ENCODE results near the gene MARVELD1. TPM values are rescaled to one million over a fixed set of nuclear protein-coding genes. Genes with fewer than 3 reads are reported as not detected.
A peak's percentile ranks its signal among the peaks of the same experiment; 100 is the strongest.

MARVELD1 gene
- total and polyA plus RNA-seq, 7 donors = 2.2 to 10.4 (median 3.2) TPM

DNA sequence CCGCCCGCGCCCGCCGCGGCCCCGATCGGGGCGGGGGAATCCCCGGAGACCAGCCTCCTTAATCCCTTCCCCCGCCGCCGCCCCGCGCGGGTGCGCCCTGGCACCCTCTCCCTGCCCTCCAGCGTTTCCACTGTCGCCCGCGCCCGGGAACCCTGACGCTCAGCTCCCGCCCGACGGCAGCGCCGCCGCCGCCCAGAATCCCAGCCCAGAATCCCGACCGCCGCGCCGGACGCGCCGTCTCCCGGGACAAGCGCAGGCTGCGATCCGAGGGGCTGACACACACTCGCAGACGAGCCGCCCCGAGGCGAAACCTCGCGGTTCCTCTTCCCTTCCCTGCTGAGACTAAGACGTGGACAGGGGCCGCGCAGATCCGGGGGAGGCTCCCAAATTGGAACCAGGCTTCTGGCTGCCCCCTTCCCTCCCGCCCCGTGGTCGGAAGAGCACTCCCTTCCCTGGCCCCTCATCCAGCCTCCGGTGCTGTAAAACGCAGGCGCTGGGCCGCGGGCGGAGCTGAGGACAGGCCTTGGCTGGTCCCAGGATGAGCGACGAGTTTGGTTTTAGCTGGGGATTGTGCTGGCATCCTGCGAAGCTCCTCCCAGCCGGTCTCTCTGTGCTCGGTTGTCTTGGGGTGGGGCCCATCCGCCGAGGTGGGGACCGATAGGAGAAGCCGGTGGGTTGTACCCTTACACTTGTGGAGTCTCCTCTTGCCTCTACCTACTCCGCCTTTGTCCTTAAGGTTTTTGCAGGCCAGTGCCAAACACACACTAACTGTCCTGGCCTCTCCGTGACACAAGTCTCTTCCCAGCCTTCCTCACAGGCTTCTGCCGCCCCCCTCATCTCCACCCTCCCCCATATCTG lies 1.1 kb downstream of the MARVELD1 start:
- Histone ChIP-seq H3K36me3 (ENCODE audit: insufficient read depth in 1 of 2, low read depth in 1 of 2) (no peaks in the 10 kb centered on the region), H3K4me3 (peak overlapping the region; percentile 76), H3K4me1 (peaks cover 8% of the 10 kb centered on the region), H3K27ac (peak overlapping the region; percentile 82), H3K9me3 (no peaks in the 10 kb centered on the region), H3K27me3 (ENCODE audit: insufficient read depth in 3 of 3, low read length in 2 of 3) (peaks cover 0 to 23% (median 0%) of the 10 kb centered on the region in 3 donors)
- 4 to 8% (median 7%) methylated on average over 54 to 74 of the region's 74 CpGs for WGBS, 3 donors
- intact Hi-C loops (cut with DNase I) = no loop called here
- ATAC-seq = peak; percentile 40 to 57 (median 52)
- DNase-seq = peak; percentile 78 to 83
- TF ChIP-seq, protein P1, sequence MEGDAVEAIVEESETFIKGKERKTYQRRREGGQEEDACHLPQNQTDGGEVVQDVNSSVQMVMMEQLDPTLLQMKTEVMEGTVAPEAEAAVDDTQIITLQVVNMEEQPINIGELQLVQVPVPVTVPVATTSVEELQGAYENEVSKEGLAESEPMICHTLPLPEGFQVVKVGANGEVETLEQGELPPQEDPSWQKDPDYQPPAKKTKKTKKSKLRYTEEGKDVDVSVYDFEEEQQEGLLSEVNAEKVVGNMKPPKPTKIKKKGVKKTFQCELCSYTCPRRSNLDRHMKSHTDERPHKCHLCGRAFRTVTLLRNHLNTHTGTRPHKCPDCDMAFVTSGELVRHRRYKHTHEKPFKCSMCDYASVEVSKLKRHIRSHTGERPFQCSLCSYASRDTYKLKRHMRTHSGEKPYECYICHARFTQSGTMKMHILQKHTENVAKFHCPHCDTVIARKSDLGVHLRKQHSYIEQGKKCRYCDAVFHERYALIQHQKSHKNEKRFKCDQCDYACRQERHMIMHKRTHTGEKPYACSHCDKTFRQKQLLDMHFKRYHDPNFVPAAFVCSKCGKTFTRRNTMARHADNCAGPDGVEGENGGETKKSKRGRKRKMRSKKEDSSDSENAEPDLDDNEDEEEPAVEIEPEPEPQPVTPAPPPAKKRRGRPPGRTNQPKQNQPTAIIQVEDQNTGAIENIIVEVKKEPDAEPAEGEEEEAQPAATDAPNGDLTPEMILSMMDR (IDR thresholded peaks at IDR 0.05) = no peak

DNA sequence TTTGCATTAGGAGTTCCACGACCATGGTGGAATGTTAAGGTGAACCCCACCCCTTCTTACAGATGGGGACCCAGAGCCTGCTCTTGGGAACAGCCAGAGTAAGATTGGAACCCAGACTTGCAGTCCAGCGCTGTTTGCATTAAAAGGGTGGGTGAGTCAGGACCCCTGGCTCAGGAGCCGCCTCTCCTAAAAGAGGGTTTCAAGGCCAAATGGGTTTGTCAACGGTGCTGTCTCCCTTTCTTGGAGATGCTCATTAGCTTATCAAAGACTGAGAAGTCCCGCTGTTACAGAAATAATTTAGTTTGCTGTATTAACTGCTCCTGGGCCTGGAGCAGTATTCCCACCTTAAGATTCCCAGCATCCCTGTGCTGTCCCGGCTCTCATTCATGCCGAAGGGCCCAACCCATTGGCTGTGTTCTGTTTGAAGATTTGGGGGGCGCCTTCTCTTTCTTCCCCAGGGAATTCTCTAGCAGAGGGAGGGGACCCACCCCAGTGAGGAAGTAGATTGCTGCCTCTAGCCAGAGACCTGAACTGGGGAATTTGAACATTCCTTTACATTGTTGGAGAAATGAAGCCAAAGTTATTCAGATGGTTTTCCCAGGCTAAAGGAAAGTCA lies 1.8 kb downstream of the MARVELD1 start:
- Histone ChIP-seq H3K9me3 (no peaks in the 10 kb centered on the region), H3K4me1 (peaks cover 8% of the 10 kb centered on the region), H3K27ac (peak overlapping the region; percentile 82), H3K4me3 (peak overlapping the region; percentile 76), H3K36me3 (ENCODE audit: insufficient read depth in 1 of 2, low read depth in 1 of 2) (no peaks in the 10 kb centered on the region), H3K27me3 (ENCODE audit: insufficient read depth in 3 of 3, low read length in 2 of 3) (peaks cover 0 to 18% (median 0%) of the 10 kb centered on the region in 3 donors)
- ATAC-seq (no peak), DNase-seq (no peak)
- intact Hi-C loops (cut with DNase I) = no loop called here
- TF ChIP-seq, protein P1 (IDR thresholded peaks at IDR 0.05) = no peak
- 73 to 79% (median 78%) methylated on average over 8 of the region's 8 CpGs for WGBS, 3 donors

DNA sequence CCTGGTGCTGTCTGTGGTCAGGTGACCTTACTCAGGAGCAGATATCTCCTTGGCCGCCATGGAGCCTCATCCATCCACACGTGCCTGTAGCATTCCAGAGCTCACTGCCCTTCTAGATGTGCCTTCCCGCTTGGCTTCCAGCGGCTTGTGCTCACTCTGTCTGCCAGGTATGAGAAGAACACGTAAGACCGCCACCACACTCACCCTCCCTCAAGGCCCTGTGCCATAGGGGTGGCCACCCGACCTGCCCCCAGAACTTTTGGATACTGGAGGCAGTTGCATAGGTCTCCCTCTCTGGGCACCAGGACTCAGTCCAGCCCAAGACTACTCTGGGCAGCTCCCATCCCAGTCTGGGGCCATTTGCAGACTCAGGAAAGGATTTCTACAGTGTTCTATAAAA lies 4.1 kb downstream of the MARVELD1 start:
- intact Hi-C loops (cut with DNase I) = no loop called here
- WGBS, 3 donors = 90 to 96% (median 95%) methylated on average over 7 of the region's 7 CpGs

DNA sequence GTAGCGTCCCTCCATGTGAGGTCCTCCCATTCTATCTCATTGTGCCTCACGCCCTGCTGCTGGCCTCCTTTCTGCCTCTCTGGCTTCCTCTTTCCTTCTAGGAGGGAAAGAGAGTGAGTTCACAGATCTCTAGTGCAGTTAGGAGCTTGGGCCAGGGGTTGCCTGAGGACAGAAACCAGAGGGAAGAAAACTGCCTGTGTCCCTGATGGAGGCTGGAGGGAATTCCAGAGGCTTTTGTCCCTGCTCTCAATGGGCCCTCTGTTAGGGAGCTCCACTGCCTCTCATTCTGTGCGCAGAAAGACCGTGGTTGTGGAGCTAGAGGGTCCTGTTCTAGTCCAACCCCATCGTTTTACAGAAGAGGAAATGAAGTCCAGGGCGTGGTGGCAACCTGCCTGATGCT lies 4.6 kb downstream of the MARVELD1 start:
- H3K27me3 ChIP-seq (ENCODE audit: insufficient read depth in 3 of 3, low read length in 2 of 3) = peaks cover 0 to 18% (median 0%) of the 10 kb centered on the region in 3 donors
- DNase-seq (no peak), ATAC-seq (no peak)
- no peaks in the 10 kb centered on the region for H3K9me3 ChIP-seq
- H3K4me1 ChIP-seq = peaks cover 8% of the 10 kb centered on the region
- TF ChIP-seq, protein P1 (IDR thresholded peaks at IDR 0.05) = no peak
- intact Hi-C loops (cut with DNase I) = no loop called here
- no peak overlapping the region for H3K4me3 ChIP-seq
- no peaks in the 10 kb centered on the region for H3K36me3 ChIP-seq (ENCODE audit: insufficient read depth in 1 of 2, low read depth in 1 of 2)
- 43 to 60% (median 49%) methylated on average over 6 of the region's 6 CpGs for WGBS, 3 donors
- no peak overlapping the region for H3K27ac ChIP-seq

More for the DNA sequence above, 4.1 kb downstream of the MARVELD1 start:
- H3K27ac ChIP-seq = no peak overlapping the region
- H3K27me3 ChIP-seq (ENCODE audit: insufficient read depth in 3 of 3, low read length in 2 of 3) = peaks cover 0 to 18% (median 0%) of the 10 kb centered on the region in 3 donors
- TF ChIP-seq, protein P1 (IDR thresholded peaks at IDR 0.05) = no peak
- no peaks in the 10 kb centered on the region for H3K9me3 ChIP-seq
- no peak for ATAC-seq
- peaks cover 8% of the 10 kb centered on the region for H3K4me1 ChIP-seq
- no peaks in the 10 kb centered on the region for H3K36me3 ChIP-seq (ENCODE audit: insufficient read depth in 1 of 2, low read depth in 1 of 2)
- DNase-seq = no peak
- no peak overlapping the region for H3K4me3 ChIP-seq
